Measurements from ENCODE around the gene FERMT1. TPM values are rescaled to one million over a fixed set of nuclear protein-coding genes. Genes with fewer than 3 reads are reported as not detected.

Gene FERMT1
- total and polyA plus RNA-seq, 2 donors (not counting 1 experiment from before 2014, with no cell fraction given), result not detected

- CTCF ChIA-PET, result no interaction called here
- H3K4me1 Mint-ChIP-seq, result peaks cover 12% of the 10 kb centered on the region
- Histone ChIP-seq H3K27me3 (replicated peaks in 1 of 4; ENCODE audit: control extremely low read depth in 1 of 4, control insufficient read depth in 3 of 4, insufficient read depth in 4 of 4, low read length in 3 of 4) (peaks cover 0 to 19% (median 9%) of the 10 kb centered on the region in 4 experiments), H4K20me1 (ENCODE audit: control insufficient read depth, insufficient read depth, low read length, poor library complexity, severe bottlenecking) (no peaks in the 10 kb centered on the region), H3K36me3 (replicated peaks in 1 of 2; ENCODE audit: control extremely low read depth in 1 of 2, control insufficient read depth in 1 of 2, extremely low read depth in 1 of 2, insufficient read depth in 2 of 2, low read length in 1 of 2) (no peaks in the 10 kb centered on the region), H2AFZ (ENCODE audit: insufficient read depth, low read depth, low read length, poor library complexity, severe bottlenecking) (no peak overlapping the region), H3K4me1 (ENCODE audit: control insufficient read depth in 2 of 2, insufficient read depth in 2 of 2, low read length in 2 of 2) (peaks cover 12 to 15% of the 10 kb centered on the region in 2 donors), H3K79me2 (ENCODE audit: control insufficient read depth, insufficient read depth, low read length) (no peaks in the 10 kb centered on the region), H3K9me3 (ENCODE audit: control extremely low read depth in 1 of 3, control insufficient read depth in 2 of 3, insufficient read depth in 1 of 3, low read length in 2 of 3) (peaks cover 0 to 3% (median 0%) of the 10 kb centered on the region in 3 donors), H3K4me2 (replicated peaks; ENCODE audit: low read depth, low read length, poor library complexity, severe bottlenecking) (no peak overlapping the region), H3K4me3 (ENCODE audit: control extremely low read depth in 1 of 5, extremely low read depth in 1 of 5, insufficient read depth in 1 of 5, low read depth in 2 of 5, low read length in 4 of 5) (no peak overlapping the region), H3K27ac (ENCODE audit: low read length in 2 of 2) (no peak overlapping the region), H3K9ac (ENCODE audit: low read length) (no peak overlapping the region)
- peaks cover 40% of the 10 kb centered on the region for H3K27me3 Mint-ChIP-seq
- intact Hi-C loops (cut with micrococcal nuclease), result no loop called here
- no CpG with 5 or more reads among the region's 3 CpGs for WGBS (ENCODE audit: insufficient coverage)
- POLR2A ChIA-PET, result no interaction called here
- no peak overlapping the region for H3K27ac Mint-ChIP-seq
- TF ChIP-seq CTCF (IDR thresholded peaks at IDR 0.05), result no peak
- no peak for TF ChIP-seq EZH2 (IDR thresholded peaks at IDR 0.05; ENCODE audit: borderline replicate concordance, insufficient read depth, low read depth, low read length, poor library complexity, severe bottlenecking)
- no peak overlapping the region for H3K4me3 Mint-ChIP-seq
- H3K9me3 Mint-ChIP-seq (ENCODE audit: insufficient read depth), result no peaks in the 10 kb centered on the region
- DNase-seq (no peak), ATAC-seq (ENCODE audit: low read depth) (no peak)
These were observed 2.3 kb downstream of the FERMT1 start for GRCh38 chr20:6120491-6120988.

DNA sequence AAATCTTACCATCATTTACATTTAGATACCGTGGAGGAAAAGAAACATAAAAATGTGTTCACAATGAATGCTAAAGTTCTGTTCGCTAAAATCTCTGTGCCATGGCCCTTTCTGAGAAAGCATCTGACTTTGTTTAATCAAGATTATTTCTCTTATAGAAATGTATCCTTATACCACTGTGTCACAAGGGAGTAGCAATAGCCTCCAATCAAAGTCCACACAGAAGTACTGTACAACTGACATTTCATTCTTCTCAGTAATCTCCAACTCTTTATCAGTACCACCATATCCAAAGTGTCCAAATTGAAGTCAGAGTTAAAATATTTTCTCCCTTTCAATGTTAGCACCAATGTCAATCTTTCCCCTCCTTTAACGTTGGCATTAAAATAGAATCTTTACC lies 6.1 kb downstream of the FERMT1 start:
- Histone ChIP-seq H3K4me2 (replicated peaks; ENCODE audit: low read depth, low read length, poor library complexity, severe bottlenecking) (no peak overlapping the region), H4K20me1 (ENCODE audit: control insufficient read depth, insufficient read depth, low read length, poor library complexity, severe bottlenecking) (no peaks in the 10 kb centered on the region), H3K9me3 (ENCODE audit: control extremely low read depth in 1 of 3, control insufficient read depth in 2 of 3, insufficient read depth in 1 of 3, low read length in 2 of 3) (peaks cover 2 to 10% (median 9%) of the 10 kb centered on the region in 3 donors), H3K4me3 (ENCODE audit: control extremely low read depth in 1 of 5, extremely low read depth in 1 of 5, insufficient read depth in 1 of 5, low read depth in 2 of 5, low read length in 4 of 5) (no peak overlapping the region), H2AFZ (ENCODE audit: insufficient read depth, low read depth, low read length, poor library complexity, severe bottlenecking) (no peak overlapping the region), H3K79me2 (ENCODE audit: control insufficient read depth, insufficient read depth, low read length) (no peaks in the 10 kb centered on the region), H3K4me1 (ENCODE audit: control insufficient read depth in 2 of 2, insufficient read depth in 2 of 2, low read length in 2 of 2) (no peaks in the 10 kb centered on the region), H3K9ac (ENCODE audit: low read length) (no peak overlapping the region), H3K27me3 (replicated peaks in 1 of 4; ENCODE audit: control extremely low read depth in 1 of 4, control insufficient read depth in 3 of 4, insufficient read depth in 4 of 4, low read length in 3 of 4) (no peaks in the 10 kb centered on the region), H3K27ac (ENCODE audit: low read length in 2 of 2) (no peak overlapping the region), H3K36me3 (replicated peaks in 1 of 2; ENCODE audit: control extremely low read depth in 1 of 2, control insufficient read depth in 1 of 2, extremely low read depth in 1 of 2, insufficient read depth in 2 of 2, low read length in 1 of 2) (no peaks in the 10 kb centered on the region)
- Mint-ChIP-seq H3K9me3 (ENCODE audit: insufficient read depth) (peaks cover 6% of the 10 kb centered on the region), H3K27ac (no peak overlapping the region), H3K27me3 (peaks cover 16% of the 10 kb centered on the region), H3K4me3 (no peak overlapping the region), H3K4me1 (no peaks in the 10 kb centered on the region)
- POLR2A ChIA-PET, result no interaction called here
- CTCF ChIA-PET, result no interaction called here
- intact Hi-C loops (cut with micrococcal nuclease), result no loop called here
- DNase-seq (no peak), ATAC-seq (ENCODE audit: low read depth) (no peak)
- no CpG with 5 or more reads among the region's 3 CpGs for WGBS (ENCODE audit: insufficient coverage)
- TF ChIP-seq EZH2 (IDR thresholded peaks at IDR 0.05; ENCODE audit: borderline replicate concordance, insufficient read depth, low read depth, low read length, poor library complexity, severe bottlenecking) (no peak), CTCF (IDR thresholded peaks at IDR 0.05) (no peak)

Measured in B cell (primary cell).